ENCODE results near the gene PAGE4.

PAGE4 gene

DNA sequence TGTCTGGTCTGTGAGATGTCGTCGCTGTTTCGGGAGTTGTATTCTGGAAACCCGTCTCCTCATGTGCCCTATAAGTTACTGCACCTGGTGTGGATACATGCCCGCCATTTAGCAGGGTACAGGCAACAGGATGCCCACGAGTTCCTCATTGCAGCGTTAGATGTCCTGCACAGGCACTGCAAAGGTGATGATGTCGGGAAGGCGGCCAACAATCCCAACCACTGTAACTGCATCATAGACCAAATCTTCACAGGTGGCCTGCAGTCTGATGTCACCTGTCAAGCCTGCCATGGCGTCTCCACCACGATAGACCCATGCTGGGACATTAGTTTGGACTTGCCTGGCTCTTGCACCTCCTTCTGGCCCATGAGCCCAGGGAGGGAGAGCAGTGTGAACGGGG lies 51.6 kb downstream of the PAGE4 start:
- Histone ChIP-seq H3K4me3 (ENCODE audit: low read depth, low read length, poor library complexity, severe bottlenecking) (peak overlapping the region; percentile 70), H3K4me2 (ENCODE audit: low read length) (peak overlapping the region; percentile 83; the same call in 1 of the 2 replicates)
- no peak for TF ChIP-seq EZH2 (IDR thresholded peaks at IDR 0.05; ENCODE audit: borderline replicate concordance, low read length)
- TF ChIP-seq, protein P1, sequence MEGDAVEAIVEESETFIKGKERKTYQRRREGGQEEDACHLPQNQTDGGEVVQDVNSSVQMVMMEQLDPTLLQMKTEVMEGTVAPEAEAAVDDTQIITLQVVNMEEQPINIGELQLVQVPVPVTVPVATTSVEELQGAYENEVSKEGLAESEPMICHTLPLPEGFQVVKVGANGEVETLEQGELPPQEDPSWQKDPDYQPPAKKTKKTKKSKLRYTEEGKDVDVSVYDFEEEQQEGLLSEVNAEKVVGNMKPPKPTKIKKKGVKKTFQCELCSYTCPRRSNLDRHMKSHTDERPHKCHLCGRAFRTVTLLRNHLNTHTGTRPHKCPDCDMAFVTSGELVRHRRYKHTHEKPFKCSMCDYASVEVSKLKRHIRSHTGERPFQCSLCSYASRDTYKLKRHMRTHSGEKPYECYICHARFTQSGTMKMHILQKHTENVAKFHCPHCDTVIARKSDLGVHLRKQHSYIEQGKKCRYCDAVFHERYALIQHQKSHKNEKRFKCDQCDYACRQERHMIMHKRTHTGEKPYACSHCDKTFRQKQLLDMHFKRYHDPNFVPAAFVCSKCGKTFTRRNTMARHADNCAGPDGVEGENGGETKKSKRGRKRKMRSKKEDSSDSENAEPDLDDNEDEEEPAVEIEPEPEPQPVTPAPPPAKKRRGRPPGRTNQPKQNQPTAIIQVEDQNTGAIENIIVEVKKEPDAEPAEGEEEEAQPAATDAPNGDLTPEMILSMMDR (IDR thresholded peaks at IDR 0.05; ENCODE audit: low read length) = no peak

More for the DNA sequence above, 51.6 kb downstream of the PAGE4 start:
- Histone ChIP-seq H3K27ac (ENCODE audit: low read depth, low read length, poor library complexity, severe bottlenecking) (no peak overlapping the region), H3F3A (ENCODE audit: insufficient read depth, low read length) (no peaks in the 10 kb centered on the region), H3K27me3 (ENCODE audit: insufficient read depth, low read length) (no peaks in the 10 kb centered on the region), H3K36me3 (ENCODE audit: insufficient read depth, low read length) (no peaks in the 10 kb centered on the region), H3K9me2 (ENCODE audit: low read depth, low read length) (no peaks in the 10 kb centered on the region), H3K79me2 (ENCODE audit: insufficient read depth, low read length) (no peaks in the 10 kb centered on the region), H3K9ac (ENCODE audit: low read length) (no peak overlapping the region), H3K4me1 (ENCODE audit: insufficient read depth, low read length, severe bottlenecking) (peaks cover 19% of the 10 kb centered on the region), H2AFZ (ENCODE audit: low read length) (no peak overlapping the region), H3K9me3 (ENCODE audit: low read length) (no peaks in the 10 kb centered on the region), H4K20me1 (ENCODE audit: insufficient read depth, low read length) (no peaks in the 10 kb centered on the region)

All from OCI-LY1 (cell line).